AG20443 (cell line): ENCODE results near the gene HFE.
"Not testable (repeated sequence)": the region's sequence is repeated elsewhere in the genome, so short reads cannot be mapped to it uniquely, and the experiment has no call there.

Experiments
- DNase-seq: peaks from one replicate; pipeline ENCODE4 v3.0.0; 2012; ENCODE audit warnings: low spot score, mixed read lengths

HFE gene

DNA sequence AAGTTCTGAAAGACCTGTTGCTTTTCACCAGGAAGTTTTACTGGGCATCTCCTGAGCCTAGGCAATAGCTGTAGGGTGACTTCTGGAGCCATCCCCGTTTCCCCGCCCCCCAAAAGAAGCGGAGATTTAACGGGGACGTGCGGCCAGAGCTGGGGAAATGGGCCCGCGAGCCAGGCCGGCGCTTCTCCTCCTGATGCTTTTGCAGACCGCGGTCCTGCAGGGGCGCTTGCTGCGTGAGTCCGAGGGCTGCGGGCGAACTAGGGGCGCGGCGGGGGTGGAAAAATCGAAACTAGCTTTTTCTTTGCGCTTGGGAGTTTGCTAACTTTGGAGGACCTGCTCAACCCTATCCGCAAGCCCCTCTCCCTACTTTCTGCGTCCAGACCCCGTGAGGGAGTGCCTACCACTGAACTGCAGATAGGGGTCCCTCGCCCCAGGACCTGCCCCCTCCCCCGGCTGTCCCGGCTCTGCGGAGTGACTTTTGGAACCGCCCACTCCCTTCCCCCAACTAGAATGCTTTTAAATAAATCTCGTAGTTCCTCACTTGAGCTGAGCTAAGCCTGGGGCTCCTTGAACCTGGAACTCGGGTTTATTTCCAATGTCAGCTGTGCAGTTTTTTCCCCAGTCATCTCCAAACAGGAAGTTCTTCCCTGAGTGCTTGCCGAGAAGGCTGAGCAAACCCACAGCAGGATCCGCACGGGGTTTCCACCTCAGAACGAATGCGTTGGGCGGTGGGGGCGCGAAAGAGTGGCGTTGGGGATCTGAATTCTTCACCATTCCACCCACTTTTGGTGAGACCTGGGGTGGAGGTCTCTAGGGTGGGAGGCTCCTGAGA lies at the start of gene HFE:
Gene HFE (plus strand): TSS at position 146 of the 832 bp plus-strand sequence. CDS start 12 bp downstream, at position 158.
- DNase-seq: peak; percentile 72

GRCh38 chr6:26041946-26042345 lies 45.3 kb upstream of the HFE start:
- DNase-seq: no peak

DNA sequence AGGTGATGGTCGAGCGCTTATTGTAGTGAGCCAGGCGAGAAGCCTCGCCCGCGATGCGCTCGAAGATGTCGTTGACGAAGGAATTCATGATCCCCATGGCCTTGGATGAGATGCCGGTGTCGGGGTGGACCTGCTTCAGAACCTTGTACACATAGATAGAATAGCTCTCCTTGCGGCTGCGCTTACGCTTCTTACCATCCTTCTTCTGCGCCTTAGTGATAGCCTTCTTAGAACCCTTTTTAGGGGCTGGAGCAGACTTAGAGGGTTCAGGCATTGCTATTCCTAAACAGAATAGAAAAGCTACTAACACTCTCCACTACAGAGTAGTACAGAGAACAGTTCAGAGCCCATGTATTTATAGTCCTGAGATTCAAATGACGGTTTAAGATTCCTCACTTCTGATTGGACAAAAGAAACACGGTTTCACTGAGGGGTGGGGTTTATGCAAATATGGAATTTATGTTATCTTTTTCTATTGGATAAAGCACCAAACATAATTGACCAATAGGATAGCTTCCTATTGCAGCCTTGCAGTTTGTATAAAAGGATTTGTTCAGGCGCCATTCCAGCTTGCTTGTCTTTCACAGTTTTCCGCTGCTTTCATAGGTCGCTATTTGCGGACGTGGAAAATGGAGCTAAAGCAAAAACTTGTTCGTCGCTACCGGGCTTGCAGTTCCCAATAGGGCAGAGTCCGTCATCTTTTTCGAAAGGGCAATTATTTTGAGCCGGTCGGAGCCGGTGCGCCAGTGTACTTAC lies 43.7 kb upstream of the HFE start:
- DNase-seq: peak; percentile 86

- DNase-seq: peak; percentile 11
Measured at GRCh38 chr6:26044140-26045064, 42.8 kb upstream of the HFE start.

- peak; percentile 91 for DNase-seq
Measured at GRCh38 chr6:26045065-26045927, 41.9 kb upstream of the HFE start.

DNA sequence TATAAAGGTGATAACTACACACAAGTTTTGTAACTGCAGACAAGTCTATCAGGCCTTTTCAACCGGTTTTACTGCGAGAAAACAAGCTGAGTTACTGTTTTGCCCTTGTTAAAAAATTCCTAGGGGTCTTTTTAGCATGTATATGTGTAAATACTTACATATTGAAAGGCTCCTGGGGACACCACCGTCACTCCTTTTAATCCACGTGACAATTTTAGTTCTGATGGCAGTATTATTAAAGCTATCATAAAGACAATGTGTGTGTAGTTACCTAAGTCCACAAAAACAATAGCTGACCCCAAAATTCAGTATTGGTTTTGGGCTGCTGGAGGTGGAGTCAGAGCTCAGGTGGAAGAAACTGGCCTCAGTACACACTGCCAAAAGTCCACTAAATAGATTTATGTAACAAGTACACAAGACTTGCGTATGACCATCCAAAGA lies 41.3 kb upstream of the HFE start:
- DNase-seq: no peak

DNA sequence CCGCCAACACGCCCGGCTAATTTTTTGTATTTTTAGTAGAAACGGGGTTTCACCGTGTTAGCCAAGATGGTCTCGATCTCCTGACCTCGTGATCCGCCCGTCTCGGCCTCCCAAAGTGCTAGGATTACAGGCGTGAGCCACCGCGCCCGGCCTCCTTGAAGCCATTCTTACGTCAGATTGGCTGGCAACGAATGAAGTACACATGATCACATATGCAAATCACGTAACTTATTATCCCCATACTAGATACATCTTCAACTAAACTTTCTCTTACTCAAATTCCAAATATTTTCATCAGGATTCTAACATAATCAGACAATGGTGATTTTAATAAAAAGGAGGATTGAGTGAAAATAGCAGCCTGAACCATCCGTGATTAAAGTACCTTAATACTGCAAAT lies 39.9 kb upstream of the HFE start:
- DNase-seq: not testable (repeated sequence)

GRCh38 chr6:26048590-26048989 lies 38.6 kb upstream of the HFE start:
- DNase-seq: no peak

- no peak for DNase-seq
Measured at GRCh38 chr6:26051665-26052310, 35.4 kb upstream of the HFE start.

- DNase-seq: not testable (repeated sequence)
Measured at GRCh38 chr6:26052762-26053250, 34.4 kb upstream of the HFE start.

- DNase-seq: no peak
Measured at GRCh38 chr6:26053992-26054780, 33.0 kb upstream of the HFE start.

GRCh38 chr6:26054781-26055718 lies 32.2 kb upstream of the HFE start:
- DNase-seq: peak; percentile 88

GRCh38 chr6:26055719-26056582 lies 31.3 kb upstream of the HFE start:
- DNase-seq: peak; percentile 95

DNA sequence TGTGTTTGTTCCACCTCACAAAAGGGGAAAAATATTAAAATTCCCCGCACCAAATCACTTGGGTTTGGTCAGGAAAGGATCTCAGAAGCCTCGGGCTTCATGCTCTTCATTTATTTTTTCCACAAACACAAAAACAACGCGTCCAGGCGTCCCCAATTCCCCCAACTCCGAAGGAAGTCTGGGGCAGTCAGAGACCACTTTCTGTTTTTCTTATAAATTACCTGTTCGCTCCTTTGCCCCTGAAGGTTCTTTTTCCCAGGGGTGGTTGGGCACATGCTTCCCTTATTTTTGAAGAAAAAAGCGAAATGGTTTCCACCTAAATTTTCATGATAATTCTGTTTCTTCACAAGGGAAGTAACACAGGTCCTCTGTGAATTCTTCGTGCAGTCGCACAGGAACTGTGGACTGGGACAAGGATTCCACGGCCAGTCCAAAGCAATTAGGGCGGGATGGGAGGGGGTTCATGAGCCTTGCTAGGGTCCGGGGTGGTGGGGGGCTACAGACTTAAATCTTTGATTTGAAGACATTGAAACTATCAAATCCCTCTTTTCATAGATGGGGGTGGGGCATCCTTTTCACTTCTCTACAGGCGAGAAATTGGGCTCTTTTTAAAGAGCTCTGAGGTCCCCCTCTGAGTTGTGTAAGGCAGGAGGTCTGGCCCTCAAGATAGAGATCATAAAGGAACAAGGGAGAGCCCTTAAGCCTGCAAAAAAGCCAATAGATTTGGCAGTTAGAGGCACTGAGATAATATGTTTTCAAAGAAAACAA lies 30.5 kb upstream of the HFE start:
- peak; percentile 52 for DNase-seq

DNA sequence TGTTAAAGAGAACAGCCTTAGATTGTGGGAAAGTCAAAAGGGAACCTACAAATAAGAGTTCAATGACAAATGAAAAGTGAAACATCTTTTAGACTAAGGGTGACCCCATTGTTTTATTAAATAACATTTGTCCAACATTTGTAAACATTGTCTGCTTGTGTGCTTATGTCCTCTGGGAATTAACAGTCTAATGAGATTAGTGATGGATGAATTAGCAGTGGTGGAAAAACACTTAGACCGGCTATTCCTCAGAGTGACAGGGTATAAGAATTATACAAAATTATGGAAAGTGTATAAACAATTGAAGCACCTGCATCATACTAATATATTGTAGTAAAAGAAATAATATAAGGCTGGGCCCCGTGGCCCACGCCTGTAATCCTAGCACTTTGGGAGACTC lies 29.3 kb upstream of the HFE start:
- no peak for DNase-seq

DNA sequence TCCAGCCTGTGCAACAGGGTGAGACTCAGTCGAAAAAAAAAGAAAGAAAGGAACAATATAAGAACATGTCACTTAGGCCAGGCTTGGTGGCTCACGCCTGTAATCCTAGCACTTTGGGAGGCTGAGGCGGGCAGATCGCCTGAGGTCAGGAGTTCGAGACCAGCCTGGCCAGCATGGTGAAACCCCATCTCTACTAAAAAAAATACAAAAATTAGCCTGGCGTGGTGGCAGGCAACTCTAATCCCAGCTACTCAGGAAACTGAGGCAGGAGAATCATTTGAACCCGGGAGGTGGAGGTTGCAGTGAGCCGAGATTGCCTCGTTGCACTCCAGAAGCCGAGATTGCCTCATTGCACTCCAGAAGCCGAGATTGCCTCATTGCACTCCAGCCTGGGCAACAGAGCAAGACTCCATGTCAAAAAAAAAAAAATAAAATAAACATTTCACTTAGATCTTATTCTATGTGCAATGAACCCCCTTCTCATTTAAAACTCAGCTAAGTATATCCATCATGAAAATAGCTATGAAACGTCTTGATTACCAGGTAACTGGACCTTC lies 28.7 kb upstream of the HFE start:
- DNase-seq: not testable (repeated sequence)
